IPS-20b (cell line): ENCODE measurements around the gene GABARAP.
"Not testable (repeated sequence)": the region's sequence is repeated elsewhere in the genome, so short reads cannot be mapped to it uniquely, and the experiment has no call there.

Experiments used
- H3K27ac ChIP-seq: one replicate; pipeline ENCODE4 v1.5.1; 2013; ENCODE audit warnings: low read length
- H3K27me3 ChIP-seq: 2 replicates; pipeline ENCODE4 v1.6.1; 2013; ENCODE audit warnings: mild to moderate bottlenecking, low read length, inconsistent platforms; ENCODE audit not compliant: insufficient read depth
- H3K36me3 ChIP-seq: 2 replicates; pipeline ENCODE4 v1.6.1; 2013; ENCODE audit warnings: low read depth, mild to moderate bottlenecking, inconsistent platforms, low read length, moderate library complexity; ENCODE audit not compliant: insufficient read depth
- H3K4me1 ChIP-seq: 2 replicates; pipeline ENCODE4 v1.6.1; 2013; ENCODE audit warnings: mild to moderate bottlenecking, control low read depth, inconsistent platforms, low read length, moderate library complexity; ENCODE audit not compliant: insufficient read depth
- H3K4me3 ChIP-seq: 2 replicates; pipeline ENCODE4 v1.5.1; 2013; ENCODE audit warnings: mild to moderate bottlenecking, low read length, inconsistent platforms
- H3K9ac ChIP-seq: 2 replicates; pipeline ENCODE4 v1.6.1; 2013; ENCODE audit warnings: low read depth, mild to moderate bottlenecking, inconsistent platforms, low read length, moderate library complexity
- H3K9me3 ChIP-seq: 2 replicates; pipeline ENCODE4 v1.6.1; 2013; ENCODE audit warnings: mild to moderate bottlenecking, low read depth, low read length, inconsistent platforms; ENCODE audit not compliant: insufficient read depth

The GABARAP gene

GRCh38 chr17:7249214-7249613 lies 7.0 kb upstream of the GABARAP start:
- Histone ChIP-seq H3K9ac (0 out of 2 replicates have a peak overlapping the region, but pooled peaks have one; percentile 27), H3K27ac (no peak overlapping the region), H3K27me3 (no peaks in the 10 kb centered on the region), H3K36me3 (peaks cover 34% of the 10 kb centered on the region), H3K4me3 (no peak overlapping the region), H3K4me1 (peaks cover 7% of the 10 kb centered on the region), H3K9me3 (no peaks in the 10 kb centered on the region)

- Histone ChIP-seq H3K4me3 (no peak overlapping the region), H3K27ac (no peak overlapping the region), H3K27me3 (no peaks in the 10 kb centered on the region), H3K36me3 (peaks cover 34% of the 10 kb centered on the region), H3K9me3 (no peaks in the 10 kb centered on the region), H3K4me1 (peaks cover 7% of the 10 kb centered on the region), H3K9ac (peak overlapping the region; percentile 27; the same call in 1 of the 2 replicates)
These were observed 6.5 kb upstream of the GABARAP start for GRCh38 chr17:7248796-7249195.

- Histone ChIP-seq H3K9ac (no peak overlapping the region), H3K9me3 (no peaks in the 10 kb centered on the region), H3K4me1 (peaks cover 4% of the 10 kb centered on the region), H3K36me3 (peaks cover 30% of the 10 kb centered on the region), H3K27ac (no peak overlapping the region), H3K4me3 (no peak overlapping the region), H3K27me3 (no peaks in the 10 kb centered on the region)
These were observed 4.5 kb upstream of the GABARAP start for GRCh38 chr17:7246779-7247178.

- H3K4me1 ChIP-seq = peaks cover 10% of the 10 kb centered on the region
- not testable (repeated sequence) for H3K27me3 ChIP-seq, H3K4me3 ChIP-seq, H3K9me3 ChIP-seq, H3K27ac ChIP-seq, H3K9ac ChIP-seq
- peaks cover 40% of the 10 kb centered on the region for H3K36me3 ChIP-seq
These were observed 1.6 kb upstream of the GABARAP start for GRCh38 chr17:7243838-7244237.

- peaks cover 10% of the 10 kb centered on the region; the same call in 1 of the 2 replicates for H3K4me1 ChIP-seq
- peaks cover 40% of the 10 kb centered on the region for H3K36me3 ChIP-seq
- H3K9me3 ChIP-seq = no peaks in the 10 kb centered on the region
- peak overlapping the region; percentile 43 for H3K27ac ChIP-seq
- peak overlapping the region; percentile 90; the same call in 1 of the 2 replicates for H3K9ac ChIP-seq
- peak overlapping the region; percentile 86 for H3K4me3 ChIP-seq
- no peaks in the 10 kb centered on the region for H3K27me3 ChIP-seq
These were observed 1.1 kb upstream of the GABARAP start for GRCh38 chr17:7243453-7243729.

- no peaks in the 10 kb centered on the region for H3K9me3 ChIP-seq
- H3K27me3 ChIP-seq = no peaks in the 10 kb centered on the region
- H3K36me3 ChIP-seq = peaks cover 40% of the 10 kb centered on the region
- peaks cover 10% of the 10 kb centered on the region; the same call in 1 of the 2 replicates for H3K4me1 ChIP-seq
- H3K4me3 ChIP-seq = peak overlapping the region; percentile 86
- peak overlapping the region; percentile 92 for H3K27ac ChIP-seq
- peak overlapping the region; percentile 90 for H3K9ac ChIP-seq
These were observed 636 bp upstream of the GABARAP start for GRCh38 chr17:7242717-7243452.

- Histone ChIP-seq H3K9me3 (no peaks in the 10 kb centered on the region), H3K36me3 (peaks cover 40% of the 10 kb centered on the region), H3K4me3 (peak overlapping the region; percentile 86), H3K9ac (peak overlapping the region; percentile 90), H3K27ac (peak overlapping the region; percentile 56), H3K27me3 (no peaks in the 10 kb centered on the region), H3K4me1 (peaks cover 16% of the 10 kb centered on the region)
These were observed 1.0 kb downstream of the GABARAP start for GRCh38 chr17:7241090-7241733.

- Histone ChIP-seq H3K27ac (no peak overlapping the region), H3K9ac (peak overlapping the region; percentile 38; the same call in 1 of the 2 replicates), H3K4me1 (peaks cover 16% of the 10 kb centered on the region), H3K36me3 (peaks cover 41% of the 10 kb centered on the region), H3K9me3 (no peaks in the 10 kb centered on the region), H3K4me3 (peak overlapping the region; percentile 86; the same call in 1 of the 2 replicates), H3K27me3 (no peaks in the 10 kb centered on the region)
These were observed 1.9 kb downstream of the GABARAP start for GRCh38 chr17:7240375-7240774.

- no peaks in the 10 kb centered on the region for H3K9me3 ChIP-seq
- peak within 1 kb of the TSS; percentile 93 for H3K27ac ChIP-seq
- H3K4me1 ChIP-seq = peaks cover 24% of the 10 kb centered on the region
- H3K36me3 ChIP-seq = peaks cover 43% of the 10 kb centered on the region
- peak within 1 kb of the TSS; percentile 98 for H3K4me3 ChIP-seq
- H3K27me3 ChIP-seq = no peaks in the 10 kb centered on the region
- peak within 1 kb of the TSS; percentile 99 for H3K9ac ChIP-seq
These were observed 2.9 kb downstream of the GABARAP start, which contains the start of gene PHF23 for GRCh38 chr17:7239091-7240027. PHF23 (minus strand) TSS chr17:7239457; CDS start chr17:7239279, 178 bp downstream.

- peaks cover 39% of the 10 kb centered on the region for H3K36me3 ChIP-seq
- no peaks in the 10 kb centered on the region for H3K9me3 ChIP-seq
- H3K4me1 ChIP-seq = peaks cover 24% of the 10 kb centered on the region
- peak overlapping the region; percentile 99 for H3K9ac ChIP-seq
- H3K4me3 ChIP-seq = peak overlapping the region; percentile 98
- no peaks in the 10 kb centered on the region for H3K27me3 ChIP-seq
- H3K27ac ChIP-seq = peak overlapping the region; percentile 93
These were observed 3.7 kb downstream of the GABARAP start for GRCh38 chr17:7238420-7239090.
